Spinal cord (tissue), 10 donors: Measurements from ENCODE around the gene TSPAN6. TPM values are rescaled to one million over a fixed set of nuclear protein-coding genes. Genes with fewer than 3 reads are reported as not detected.
A peak's percentile ranks its signal among the peaks of the same experiment; 100 is the strongest.

Source experiments
- DNase-seq, 6 donors: peaks; one replicate each; pipeline versions ENCODE4 v3.0.0 to v3.0.0-alpha.2; 2013 to 2015; ENCODE audit warnings: low spot score in 6 of 6, low read depth in 4 of 6
- H3K27ac ChIP-seq: one replicate; pipeline ENCODE4 v1.5.1; 2013; ENCODE audit warnings: low read depth, low read length, control low read depth
- H3K27me3 ChIP-seq: one replicate; pipeline ENCODE4 v1.6.1; 2013; ENCODE audit warnings: low read length; ENCODE audit not compliant: control insufficient read depth, insufficient read depth
- H3K36me3 ChIP-seq: one replicate; pipeline ENCODE4 v1.6.1; 2013; ENCODE audit warnings: low read length; ENCODE audit not compliant: control insufficient read depth, insufficient read depth
- H3K4me1 ChIP-seq: one replicate; pipeline ENCODE4 v1.6.1; 2013; ENCODE audit warnings: low read length; ENCODE audit not compliant: control insufficient read depth, insufficient read depth
- H3K4me3 ChIP-seq: one replicate; pipeline ENCODE4 v1.5.1; 2013; ENCODE audit warnings: low read depth, low read length, control low read depth
- H3K9me3 ChIP-seq: one replicate; pipeline ENCODE4 v1.6.1; 2013; ENCODE audit warnings: low read length; ENCODE audit not compliant: control insufficient read depth, insufficient read depth
- WGBS: methylation state at CpG from one replicate; pipeline ENCODE4 v1.1.5; 2013; ENCODE audit warnings: missing lambda C conversion rate; ENCODE audit not compliant: insufficient coverage; 5-methylcytosine and 5-hydroxymethylcytosine counted together
- long read RNA-seq, 4 donors: transcript quantifications; one replicate each; lab custom pipeline, GENCODE V29; 2026
- polyA plus RNA-seq, 2 donors: library from polyadenylated mRNA; unstranded; fragments of 120-200 nt; gene quantifications; one replicate each; pipeline ENCODE4 v1.2.1, GENCODE V29; 2013; ENCODE audit not compliant: insufficient read length in 2 of 2
- total RNA-seq, 2 donors: library from RNA; depleted of rRNA in 1 of 2; stranded (reverse); fragments of 120-200 nt in 1 of 2; fragments of >200 nt in 1 of 2; gene quantifications; one replicate each; pipeline versions ENCODE4 v1.2.3 to v1.2.4, GENCODE V29; 2013 to 2014
- donor health status: healthy.

Gene TSPAN6
- total RNA-seq: 10 to 100 TPM; 53.7 to 73.7 TPM
- 10 to 100 TPM; 65.8 to 69.9 TPM for polyA plus RNA-seq
- long read RNA-seq, donor 1, transcript TSPAN6-201 (8 exons, 2,206 nt): major isoform, 37 of 53 reads
- long read RNA-seq, donor 1, partial matches to known transcripts: 11 of 53 reads
- long read RNA-seq, donor 1, other reads (novel, unspliced or antisense): 5 of 53 reads
- long read RNA-seq, donor 2, transcript TSPAN6-201 (8 exons, 2,206 nt): major isoform, 18 of 18 reads
- long read RNA-seq, donor 2, partial matches to known transcripts: 0 of 18 reads
- long read RNA-seq, donor 2, other reads (novel, unspliced or antisense): 0 of 18 reads
- long read RNA-seq, donor 3, transcript TSPAN6-201 (8 exons, 2,206 nt): major isoform, 18 of 18 reads
- long read RNA-seq, donor 3, partial matches to known transcripts: 0 of 18 reads
- long read RNA-seq, donor 3, other reads (novel, unspliced or antisense): 0 of 18 reads
- long read RNA-seq, donor 4, transcript TSPAN6-201 (8 exons, 2,206 nt): major isoform, 82 of 87 reads
- long read RNA-seq, donor 4, partial matches to known transcripts: 5 of 87 reads
- long read RNA-seq, donor 4, other reads (novel, unspliced or antisense): 0 of 87 reads

- DNase-seq: peak in 5 of 6 donors; percentile 70 to 96 (median 76)
- H3K27me3 ChIP-seq: peaks cover 11% of the 10 kb centered on the region
- peaks cover 2% of the 10 kb centered on the region for H3K4me1 ChIP-seq
- peak within 1 kb of the TSS; percentile 68 for H3K4me3 ChIP-seq
- H3K36me3 ChIP-seq: peaks cover 5% of the 10 kb centered on the region
- peak within 1 kb of the TSS; percentile 68 for H3K27ac ChIP-seq
- H3K9me3 ChIP-seq: peaks cover 3% of the 10 kb centered on the region
- WGBS: 24% methylated on average over 41 of the region's 51 CpGs
These were observed at the start of gene TSPAN6 for GRCh38 chrX:100636321-100636991. TSS of gene TSPAN6 (minus strand) at chrX:100636806. CDS start at chrX:100636694, 112 bp downstream.

GRCh38 chrX:100685997-100686305, 49.3 kb upstream of the TSPAN6 start:
- no peak overlapping the region for H3K4me3 ChIP-seq
- H3K9me3 ChIP-seq: no peaks in the 10 kb centered on the region
- H3K4me1 ChIP-seq: no peaks in the 10 kb centered on the region
- 0% methylated on average over 1 of the region's 1 CpG for WGBS
- H3K27me3 ChIP-seq: peaks cover 2% of the 10 kb centered on the region
- DNase-seq: no peak
- H3K27ac ChIP-seq: no peak overlapping the region
- no peaks in the 10 kb centered on the region for H3K36me3 ChIP-seq

GRCh38 chrX:100685284-100685996, 48.8 kb upstream of the TSPAN6 start:
- Histone ChIP-seq H3K36me3 (no peaks in the 10 kb centered on the region), H3K9me3 (no peaks in the 10 kb centered on the region), H3K4me1 (no peaks in the 10 kb centered on the region), H3K27me3 (peaks cover 2% of the 10 kb centered on the region), H3K27ac (no peak overlapping the region), H3K4me3 (no peak overlapping the region)
- peak; percentile 29 to 93 (median 62) for DNase-seq
- WGBS: no CpG with 5 or more reads among the region's 5 CpGs

GRCh38 chrX:100682939-100683338, 46.3 kb upstream of the TSPAN6 start:
- H3K4me3 ChIP-seq: no peak overlapping the region
- H3K9me3 ChIP-seq: no peaks in the 10 kb centered on the region
- H3K27me3 ChIP-seq: peaks cover 4% of the 10 kb centered on the region
- H3K27ac ChIP-seq: no peak overlapping the region
- no CpG with 5 or more reads among the region's 8 CpGs for WGBS
- no peaks in the 10 kb centered on the region for H3K4me1 ChIP-seq
- no peaks in the 10 kb centered on the region for H3K36me3 ChIP-seq
- DNase-seq: no peak

GRCh38 chrX:100681599-100681998, 45.0 kb upstream of the TSPAN6 start:
- Histone ChIP-seq H3K27me3 (peaks cover 4% of the 10 kb centered on the region), H3K4me1 (no peaks in the 10 kb centered on the region)

GRCh38 chrX:100680756-100681155, 44.1 kb upstream of the TSPAN6 start:
- DNase-seq: no peak
- no peak overlapping the region for H3K4me3 ChIP-seq
- no peaks in the 10 kb centered on the region for H3K9me3 ChIP-seq
- no peak overlapping the region for H3K27ac ChIP-seq
- H3K4me1 ChIP-seq: no peaks in the 10 kb centered on the region
- 64% methylated on average over 1 of the region's 2 CpGs for WGBS
- H3K27me3 ChIP-seq: peaks cover 4% of the 10 kb centered on the region
- no peaks in the 10 kb centered on the region for H3K36me3 ChIP-seq

More at GRCh38 chrX:100681599-100681998, 45.0 kb upstream of the TSPAN6 start:
- no peaks in the 10 kb centered on the region for H3K36me3 ChIP-seq
- H3K4me3 ChIP-seq: no peak overlapping the region
- no peak for DNase-seq
- H3K9me3 ChIP-seq: no peaks in the 10 kb centered on the region
- H3K27ac ChIP-seq: no peak overlapping the region
- no CpG with 5 or more reads among the region's 3 CpGs for WGBS

- Histone ChIP-seq H3K27me3 (peaks cover 4% of the 10 kb centered on the region), H3K4me1 (no peaks in the 10 kb centered on the region), H3K9me3 (no peaks in the 10 kb centered on the region), H3K4me3 (no peak overlapping the region), H3K36me3 (no peaks in the 10 kb centered on the region), H3K27ac (no peak overlapping the region)
- WGBS: 43% methylated on average over 3 of the region's 5 CpGs
- DNase-seq: peak in 1 of 6 donors; percentile 30
These were observed 41.1 kb upstream of the TSPAN6 start for GRCh38 chrX:100677611-100678181.

- Histone ChIP-seq H3K27me3 (peaks cover 6% of the 10 kb centered on the region), H3K27ac (no peak overlapping the region), H3K36me3 (no peaks in the 10 kb centered on the region), H3K9me3 (no peaks in the 10 kb centered on the region), H3K4me3 (no peak overlapping the region), H3K4me1 (no peaks in the 10 kb centered on the region)
- no CpG with 5 or more reads among the region's 2 CpGs for WGBS
- DNase-seq: no peak
These were observed 38.1 kb upstream of the TSPAN6 start for GRCh38 chrX:100674705-100675104.

GRCh38 chrX:100673397-100673953, 36.9 kb upstream of the TSPAN6 start:
- Histone ChIP-seq H3K36me3 (no peaks in the 10 kb centered on the region), H3K27me3 (peaks cover 6% of the 10 kb centered on the region), H3K4me1 (no peaks in the 10 kb centered on the region), H3K27ac (no peak overlapping the region), H3K9me3 (no peaks in the 10 kb centered on the region), H3K4me3 (no peak overlapping the region)
- DNase-seq: no peak
- WGBS: 50% methylated on average over 1 of the region's 3 CpGs
